Skin of body (tissue), 2 donors: ENCODE results near the gene GDF11. TPM values are rescaled to one million over a fixed set of nuclear protein-coding genes. Genes with fewer than 3 reads are reported as not detected.

Experiments
- DNase-seq: peaks from one replicate; lab custom pipeline; 2025; lab: John Stamatoyannopoulos, UW
- total RNA-seq: library from RNA; depleted of rRNA; stranded (reverse); fragments of >200 nt; gene quantifications from one replicate; pipeline ENCODE4 v1.2.3, GENCODE V29; 2014

The GDF11 gene
- 3.0 TPM for total RNA-seq

GRCh38 chr12:55742719-55743405 lies at the start of gene GDF11:
GDF11 (plus strand) TSS chr12:55743122; CDS start chr12:55743317, 195 bp downstream.
- peak; percentile 76 for DNase-seq

- DNase-seq = no peak
These were observed 49.4 kb upstream of the GDF11 start for GRCh38 chr12:55693323-55694187.

DNA sequence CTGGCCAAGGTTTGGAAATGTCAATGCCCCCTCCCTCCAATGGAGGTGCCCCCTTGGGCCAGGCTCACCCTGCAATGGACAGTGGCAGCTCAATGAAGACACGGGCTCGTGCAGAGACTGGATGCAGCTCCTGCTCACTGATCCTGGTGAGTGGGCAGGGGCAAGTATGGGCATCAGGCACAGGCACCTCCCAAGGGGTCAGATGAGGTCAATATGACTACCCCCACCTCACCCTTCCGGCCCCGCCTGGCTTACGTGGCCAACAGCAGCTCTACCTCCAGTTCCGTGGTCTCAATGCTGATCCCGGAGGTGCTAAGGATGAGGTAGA lies 48.8 kb upstream of the GDF11 start:
- DNase-seq = no peak

DNA sequence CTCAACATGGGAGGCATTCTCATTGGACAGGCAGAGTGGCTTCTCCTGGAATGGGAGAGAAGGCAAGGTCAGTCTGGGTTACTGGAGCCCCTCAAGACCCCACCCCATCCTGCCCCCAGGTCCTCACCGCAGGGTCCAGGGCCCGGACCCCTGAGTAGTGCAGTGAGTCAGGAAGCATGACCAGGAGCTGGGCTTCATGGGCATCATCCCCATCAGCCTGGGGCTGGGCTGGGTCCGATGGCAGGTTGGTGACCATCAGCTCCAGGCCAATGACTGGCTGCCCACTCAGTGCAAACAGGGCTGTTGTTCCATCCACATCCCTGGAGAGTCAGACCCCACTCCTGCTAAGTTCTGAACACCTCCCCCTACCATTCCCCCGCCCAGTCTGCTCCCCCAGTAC lies 48.3 kb upstream of the GDF11 start:
- no peak for DNase-seq

GRCh38 chr12:55695349-55695748 lies 47.6 kb upstream of the GDF11 start:
- DNase-seq = no peak

DNA sequence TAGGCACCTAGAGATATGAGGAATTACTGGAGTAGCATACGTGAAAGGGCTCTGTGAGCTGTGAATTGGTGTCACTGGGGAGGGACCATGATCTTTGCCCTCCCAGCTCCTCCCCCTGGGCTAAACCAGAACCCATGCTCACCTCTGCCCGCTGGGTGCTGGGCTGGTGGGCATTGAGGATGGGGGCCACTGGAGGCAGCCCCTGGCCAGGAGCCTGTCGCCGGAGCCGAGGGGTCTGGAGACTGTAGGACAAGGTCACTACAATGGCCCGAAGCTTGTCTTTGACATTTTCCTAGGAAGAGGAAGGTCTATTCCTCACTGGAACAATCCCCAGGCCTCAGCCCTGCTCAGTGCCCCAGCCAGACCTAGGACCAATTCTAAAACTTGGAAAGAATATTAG lies 46.8 kb upstream of the GDF11 start:
- DNase-seq = no peak

- DNase-seq = no peak
These were observed 46.0 kb upstream of the GDF11 start for GRCh38 chr12:55696796-55697462.

GRCh38 chr12:55697686-55698085 lies 45.2 kb upstream of the GDF11 start:
- no peak for DNase-seq

GRCh38 chr12:55698241-55698955 lies 44.5 kb upstream of the GDF11 start:
- DNase-seq = no peak

- no peak for DNase-seq
These were observed 44.0 kb upstream of the GDF11 start for GRCh38 chr12:55698965-55699364.

DNA sequence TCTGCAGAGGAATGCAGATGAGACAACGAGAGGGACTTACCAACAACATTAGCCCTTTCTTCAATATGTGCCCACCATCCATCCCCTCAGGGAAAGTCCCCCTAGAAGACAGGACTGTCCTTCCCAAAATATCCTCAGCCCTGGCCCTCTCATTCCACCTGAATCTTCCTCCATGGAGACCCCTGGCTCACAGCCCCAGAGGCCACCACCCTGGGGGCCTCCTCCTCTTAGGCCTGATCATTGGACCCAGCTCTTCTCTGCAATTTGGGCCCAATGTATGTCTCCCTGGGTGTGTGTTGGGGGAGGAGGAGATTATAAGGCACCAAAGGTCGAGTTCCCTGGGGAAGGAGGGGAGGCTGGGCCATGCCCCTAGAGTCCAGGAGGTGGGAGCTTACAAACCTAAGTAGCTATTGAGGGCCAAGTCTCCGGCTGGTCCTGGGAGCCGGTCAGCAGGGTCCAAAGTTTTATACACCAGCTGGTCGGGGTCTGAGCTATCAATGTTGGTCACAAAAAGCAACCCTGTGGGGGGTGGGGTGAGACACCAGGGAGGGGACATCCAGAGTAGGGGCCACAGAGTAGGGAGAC lies 43.4 kb upstream of the GDF11 start:
- no peak for DNase-seq

GRCh38 chr12:55700255-55701018 lies 42.5 kb upstream of the GDF11 start:
- no peak for DNase-seq

DNA sequence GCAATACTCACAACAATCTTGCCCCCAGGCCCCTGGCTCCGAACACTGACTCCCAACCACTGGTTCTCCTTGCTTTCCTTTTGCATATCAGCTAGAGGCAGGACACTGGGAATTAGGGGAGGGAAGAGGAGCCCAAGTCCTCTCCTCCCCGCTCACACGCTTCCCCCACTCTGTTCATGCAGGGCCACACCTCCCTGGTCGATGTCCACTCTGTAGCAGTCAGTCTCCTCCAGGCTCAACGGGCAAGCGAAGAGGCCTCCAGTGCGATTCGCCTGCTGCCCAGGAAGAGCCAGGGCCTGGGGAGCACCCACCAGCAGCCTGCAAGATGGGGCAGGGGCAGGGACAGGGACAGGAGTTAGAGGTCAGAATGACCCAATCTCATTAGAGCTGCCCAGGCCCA lies 40.1 kb upstream of the GDF11 start:
- DNase-seq = no peak

DNA sequence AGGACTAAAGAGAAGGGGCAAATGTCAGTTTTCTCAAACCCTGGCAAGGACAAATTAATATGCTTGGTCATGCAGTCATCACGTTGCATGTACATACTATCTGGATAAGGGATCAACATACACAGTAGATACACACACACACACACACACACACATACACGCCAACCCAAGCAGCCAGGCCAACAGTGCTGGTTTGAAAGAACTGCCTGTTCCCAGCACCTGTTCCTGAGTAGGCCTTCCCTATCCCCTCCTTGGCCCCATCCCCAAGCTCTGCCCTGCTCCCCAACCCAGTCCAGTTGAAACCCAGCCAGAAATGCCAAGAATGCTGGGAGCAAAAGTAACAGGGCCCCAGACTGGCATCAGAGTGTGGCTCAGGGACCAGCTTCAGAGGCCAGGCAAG lies 39.6 kb upstream of the GDF11 start:
- peak; percentile 24 for DNase-seq

- DNase-seq = peak; percentile 26
These were observed 38.8 kb upstream of the GDF11 start for GRCh38 chr12:55703901-55704761.

DNA sequence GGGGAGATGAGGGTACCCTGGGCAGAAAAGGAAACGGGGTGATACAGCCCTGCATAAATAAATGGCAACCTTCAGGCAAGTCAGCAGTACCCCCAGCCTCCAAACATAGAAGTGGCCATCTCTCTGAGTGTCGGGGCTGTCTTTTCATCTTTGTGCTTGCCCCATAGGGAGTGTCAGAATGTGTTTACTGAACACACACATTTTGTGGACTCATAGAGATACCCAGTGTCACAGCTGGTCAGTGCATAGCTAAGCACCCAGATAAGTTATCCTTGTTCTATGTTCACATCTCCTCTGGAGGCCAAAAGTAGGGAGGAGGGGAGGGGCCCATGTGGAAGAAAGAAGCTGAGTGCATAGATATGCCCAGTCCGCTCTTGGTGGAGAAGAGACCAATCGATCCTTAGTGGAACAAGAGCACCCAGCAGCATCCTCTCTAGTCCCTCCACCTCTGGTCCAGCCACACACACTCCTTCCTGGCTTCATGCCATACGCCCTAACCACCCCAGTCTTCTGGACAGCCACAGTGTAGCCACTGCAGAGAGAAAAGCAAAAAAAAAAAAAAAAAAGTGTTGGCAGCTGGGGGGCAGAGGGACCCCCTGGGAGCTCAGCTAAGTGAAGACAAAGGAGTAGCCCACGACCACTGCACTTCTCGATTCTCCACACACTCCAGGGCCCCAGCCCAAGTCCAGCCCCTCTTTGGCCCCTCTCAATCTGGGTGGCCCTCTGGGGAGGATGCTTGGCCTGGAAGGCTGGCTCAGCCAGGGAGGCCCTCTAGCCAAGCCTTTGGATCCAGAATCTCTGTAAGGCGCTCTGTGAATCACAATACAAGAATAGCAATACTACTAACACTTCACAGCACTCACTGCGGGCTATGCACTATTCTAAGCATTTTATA lies 37.9 kb upstream of the GDF11 start:
- peak; percentile 35 for DNase-seq

- DNase-seq = no peak
These were observed 37.0 kb upstream of the GDF11 start for GRCh38 chr12:55705782-55706402.

GRCh38 chr12:55706568-55707218 lies 36.2 kb upstream of the GDF11 start:
- no peak for DNase-seq
